Vagina (tissue), 2 donors: ENCODE results near the gene MACROD2. TPM values are rescaled to one million over a fixed set of nuclear protein-coding genes. Genes with fewer than 3 reads are reported as not detected.

Experiments used
- DNase-seq, 2 donors: peaks; one replicate each; pipeline ENCODE4 v3.0.0-alpha.2; 2017; ENCODE audit errors: extremely low spot score in 2 of 2
- H3K27ac ChIP-seq: fragments of 200-600 bp; sonication (generic); one replicate; pipeline ENCODE4 v1.5.1; 2019
- H3K27me3 ChIP-seq: fragments of 200-600 bp; sonication (generic); one replicate; pipeline ENCODE4 v1.5.1; 2019
- H3K36me3 ChIP-seq, 2 donors: fragments of 200-600 bp; sonication (generic); one replicate each; pipeline ENCODE4 v1.5.1; 2017 to 2019
- H3K4me1 ChIP-seq: fragments of 200-600 bp; sonication (generic); one replicate; pipeline ENCODE4 v1.5.1; 2019
- H3K4me3 ChIP-seq, 2 donors: fragments of 200-600 bp; sonication (generic); 1 replicate in 1 of 2; 2 replicates in 1 of 2; pipeline ENCODE4 v1.5.1; 2016 to 2019
- H3K9me3 ChIP-seq: fragments of 200-600 bp; sonication (generic); one replicate; pipeline ENCODE4 v1.5.1; 2019
- POLR2A ChIP-seq, 2 donors: fragments of 450-650 bp; IDR thresholded peaks; one replicate each; pipeline ENCODE4 v1.6.1; 2017; ENCODE audit warnings: antibody characterized with exemption in 2 of 2, mild to moderate bottlenecking in 2 of 2, moderate library complexity in 2 of 2
- POLR2AphosphoS5 ChIP-seq, 2 donors: sonication (generic); formaldehyde crosslinking; IDR thresholded peaks; one replicate each; pipeline ENCODE4 v1.9.0; 2017; ENCODE audit warnings: antibody characterized with exemption in 2 of 2, mild to moderate bottlenecking in 2 of 2, low read depth in 1 of 2; ENCODE audit not compliant: insufficient read depth in 1 of 2
- intact Hi-C: fragments of 100-400 bp; cut with DNase I; formaldehyde crosslinking; loops from one replicate; pipeline ENCODE4 v1.15.1; 2023
- total RNA-seq: library from RNA; depleted of rRNA; stranded (reverse); fragments of >200 nt; gene quantifications from one replicate; pipeline ENCODE4 v1.2.3, GENCODE V29; 2016
- TF ChIP-seq, protein P1 (sequence below), 3 experiments: fragments of 450-650 bp in 2 of 3; fragments of 200-600 bp in 1 of 3; sonication (generic) in 1 of 3; IDR thresholded peaks; one replicate each; pipeline ENCODE4 v1.5.1; 2017 to 2019; ENCODE audit warnings: antibody characterized with exemption in 3 of 3, mild to moderate bottlenecking in 2 of 3, moderate library complexity in 2 of 3

The MACROD2 gene
- total RNA-seq, 1 donor from 2014 or later = 12.5 TPM

- Histone ChIP-seq H3K4me1 (no peaks in the 10 kb centered on the region), H3K36me3 (no peaks in the 10 kb centered on the region), H3K27ac (no peak overlapping the region), H3K4me3 (no peak overlapping the region), H3K27me3 (no peaks in the 10 kb centered on the region), H3K9me3 (no peaks in the 10 kb centered on the region)
- no peak for DNase-seq
- TF ChIP-seq POLR2AphosphoS5 (IDR thresholded peaks at IDR 0.05; ENCODE audit: insufficient read depth in 1 of 2, low read depth in 1 of 2) = no peak
- no peak for TF ChIP-seq POLR2A (IDR thresholded peaks at IDR 0.05)
- TF ChIP-seq, protein P1, sequence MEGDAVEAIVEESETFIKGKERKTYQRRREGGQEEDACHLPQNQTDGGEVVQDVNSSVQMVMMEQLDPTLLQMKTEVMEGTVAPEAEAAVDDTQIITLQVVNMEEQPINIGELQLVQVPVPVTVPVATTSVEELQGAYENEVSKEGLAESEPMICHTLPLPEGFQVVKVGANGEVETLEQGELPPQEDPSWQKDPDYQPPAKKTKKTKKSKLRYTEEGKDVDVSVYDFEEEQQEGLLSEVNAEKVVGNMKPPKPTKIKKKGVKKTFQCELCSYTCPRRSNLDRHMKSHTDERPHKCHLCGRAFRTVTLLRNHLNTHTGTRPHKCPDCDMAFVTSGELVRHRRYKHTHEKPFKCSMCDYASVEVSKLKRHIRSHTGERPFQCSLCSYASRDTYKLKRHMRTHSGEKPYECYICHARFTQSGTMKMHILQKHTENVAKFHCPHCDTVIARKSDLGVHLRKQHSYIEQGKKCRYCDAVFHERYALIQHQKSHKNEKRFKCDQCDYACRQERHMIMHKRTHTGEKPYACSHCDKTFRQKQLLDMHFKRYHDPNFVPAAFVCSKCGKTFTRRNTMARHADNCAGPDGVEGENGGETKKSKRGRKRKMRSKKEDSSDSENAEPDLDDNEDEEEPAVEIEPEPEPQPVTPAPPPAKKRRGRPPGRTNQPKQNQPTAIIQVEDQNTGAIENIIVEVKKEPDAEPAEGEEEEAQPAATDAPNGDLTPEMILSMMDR (IDR thresholded peaks at IDR 0.05) = no peak
- intact Hi-C loops = no loop called here
Measured at GRCh38 chr20:15079594-15080340, 1084.5 kb downstream of the MACROD2 start.

DNA sequence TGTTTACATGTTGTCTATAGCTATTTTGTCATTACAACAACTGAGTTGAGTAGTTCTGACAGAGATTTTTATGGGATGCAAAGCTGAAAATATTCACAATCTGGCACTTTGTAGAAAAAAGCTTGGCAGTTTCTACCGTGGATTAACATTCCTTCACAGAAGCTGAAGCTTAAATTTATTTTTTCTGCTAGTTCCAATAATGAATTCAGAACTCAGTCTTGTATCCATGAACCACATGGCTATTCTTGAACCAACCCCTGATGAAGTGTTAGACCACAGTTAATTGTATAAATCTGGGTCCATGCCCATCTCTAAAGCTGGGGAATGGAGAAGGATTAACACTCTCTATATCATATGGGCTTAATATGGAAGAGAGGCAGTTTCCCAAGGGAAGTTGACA is 1085.9 kb downstream of the MACROD2 start:
- no peaks in the 10 kb centered on the region for H3K4me1 ChIP-seq
- TF ChIP-seq POLR2A (IDR thresholded peaks at IDR 0.05) (no peak), POLR2AphosphoS5 (IDR thresholded peaks at IDR 0.05; ENCODE audit: insufficient read depth in 1 of 2, low read depth in 1 of 2) (no peak)
- TF ChIP-seq, protein P1 (IDR thresholded peaks at IDR 0.05) = no peak
- no peak overlapping the region for H3K27ac ChIP-seq
- intact Hi-C loops = no loop called here
- H3K9me3 ChIP-seq = no peaks in the 10 kb centered on the region
- H3K4me3 ChIP-seq = no peak overlapping the region
- H3K27me3 ChIP-seq = no peaks in the 10 kb centered on the region
- H3K36me3 ChIP-seq = no peaks in the 10 kb centered on the region
- no peak for DNase-seq

GRCh38 chr20:15091421-15092037 is 1096.2 kb downstream of the MACROD2 start:
- Histone ChIP-seq H3K9me3 (no peaks in the 10 kb centered on the region), H3K27ac (no peak overlapping the region), H3K4me3 (no peak overlapping the region), H3K27me3 (no peaks in the 10 kb centered on the region), H3K4me1 (no peaks in the 10 kb centered on the region), H3K36me3 (no peaks in the 10 kb centered on the region)
- TF ChIP-seq POLR2AphosphoS5 (IDR thresholded peaks at IDR 0.05; ENCODE audit: insufficient read depth in 1 of 2, low read depth in 1 of 2) (no peak), POLR2A (IDR thresholded peaks at IDR 0.05) (no peak)
- no peak for DNase-seq
- intact Hi-C loops = no loop called here

DNA sequence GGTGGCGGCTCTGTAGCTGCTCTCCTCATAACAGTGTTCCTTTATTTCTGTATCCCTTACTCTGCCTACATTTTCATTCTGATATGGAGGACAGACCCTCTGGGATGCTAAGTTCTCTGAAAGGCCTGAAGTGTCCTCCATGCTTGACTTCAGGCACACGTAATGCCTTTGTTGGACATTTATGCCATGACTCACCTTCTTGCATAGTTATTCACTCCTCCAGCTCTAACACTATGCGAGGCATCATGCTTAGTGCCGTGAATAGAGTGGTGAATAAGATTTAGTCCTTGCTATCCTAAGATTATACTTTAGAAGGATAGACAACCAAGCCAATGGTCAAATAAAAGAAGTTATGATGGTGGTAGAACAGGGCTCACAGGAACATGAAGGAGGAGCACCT is 1103.0 kb downstream of the MACROD2 start:
- Histone ChIP-seq H3K4me1 (no peaks in the 10 kb centered on the region), H3K9me3 (no peaks in the 10 kb centered on the region), H3K27me3 (no peaks in the 10 kb centered on the region), H3K27ac (no peak overlapping the region), H3K36me3 (no peaks in the 10 kb centered on the region), H3K4me3 (no peak overlapping the region)
- TF ChIP-seq, protein P1 (IDR thresholded peaks at IDR 0.05) = no peak
- TF ChIP-seq POLR2AphosphoS5 (IDR thresholded peaks at IDR 0.05; ENCODE audit: insufficient read depth in 1 of 2, low read depth in 1 of 2) (no peak), POLR2A (IDR thresholded peaks at IDR 0.05) (no peak)
- no peak for DNase-seq
- intact Hi-C loops = no loop called here

- no peak for DNase-seq
Measured at GRCh38 chr20:15099130-15099529, 1103.8 kb downstream of the MACROD2 start.

More at GRCh38 chr20:15099130-15099529, 1103.8 kb downstream of the MACROD2 start:
- Histone ChIP-seq H3K9me3 (no peaks in the 10 kb centered on the region), H3K27ac (no peak overlapping the region), H3K27me3 (no peaks in the 10 kb centered on the region), H3K4me1 (no peaks in the 10 kb centered on the region), H3K4me3 (no peak overlapping the region), H3K36me3 (no peaks in the 10 kb centered on the region)
- intact Hi-C loops = no loop called here
- TF ChIP-seq POLR2AphosphoS5 (IDR thresholded peaks at IDR 0.05; ENCODE audit: insufficient read depth in 1 of 2, low read depth in 1 of 2) = no peak
- TF ChIP-seq, protein P1 (IDR thresholded peaks at IDR 0.05) = no peak
- no peak for TF ChIP-seq POLR2A (IDR thresholded peaks at IDR 0.05)
